ENCODE results near the gene RHD. TPM values are rescaled to one million over a fixed set of nuclear protein-coding genes. Genes with fewer than 3 reads are reported as not detected.
A peak's percentile ranks its signal among the peaks of the same experiment; 100 is the strongest.
"Not testable (repeated sequence)": the region's sequence is repeated elsewhere in the genome, so short reads cannot be mapped to it uniquely, and the experiment has no call there.

RHD gene
- total and polyA plus RNA-seq, 7 experiments from 2014 or later = 0.15 to 0.28 (median 0.27) TPM; not detected in 3

DNA sequence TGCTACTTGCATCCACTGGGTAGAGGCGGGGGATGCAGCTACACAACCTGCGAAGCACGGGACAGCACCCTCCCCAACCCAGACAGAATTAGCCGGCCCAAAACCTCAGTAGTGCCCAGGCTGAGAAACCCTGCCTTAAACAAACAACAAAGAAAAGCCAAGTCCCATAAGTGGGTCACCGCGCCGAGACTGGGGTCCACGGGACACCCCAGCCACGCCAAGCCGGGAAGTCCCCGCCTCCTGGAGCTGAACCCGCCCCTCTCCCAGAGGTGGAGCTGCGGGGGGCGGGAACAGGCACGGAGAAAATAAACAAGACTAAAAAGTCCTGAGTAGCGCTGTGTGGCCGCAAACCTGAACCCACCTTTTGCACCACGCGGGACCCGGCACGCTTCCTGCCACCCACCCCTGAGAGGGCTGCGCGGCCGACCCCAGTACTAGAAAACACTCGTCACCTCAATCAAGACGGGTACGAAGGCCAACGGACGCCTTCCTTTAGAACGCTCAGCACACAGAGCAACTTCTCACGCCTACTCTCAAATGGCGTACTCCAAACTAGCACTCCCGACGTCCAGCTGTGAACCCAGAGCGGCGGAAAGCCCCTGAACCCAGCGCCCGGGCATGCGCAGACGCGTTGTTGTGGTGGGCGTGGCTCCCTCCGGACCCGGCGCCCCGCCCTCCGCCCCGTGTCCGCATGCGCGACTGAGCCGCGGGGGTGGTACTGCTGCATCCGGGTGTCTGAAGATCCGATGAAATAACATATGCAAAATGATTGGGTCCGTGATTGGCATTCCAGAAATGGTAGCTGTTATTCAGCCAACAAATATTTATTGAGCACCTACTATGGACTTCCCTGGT is 4.8 kb upstream of the RHD start:
- H3K9me3 ChIP-seq (ENCODE audit: control insufficient read depth in 2 of 3, low read length in 3 of 3); H3K9me3 Mint-ChIP-seq; H3K36me3 ChIP-seq (ENCODE audit: control insufficient read depth in 2 of 3, insufficient read depth in 3 of 3, low read length in 3 of 3); CTCF ChIA-PET; H3K27me3 ChIP-seq (ENCODE audit: control insufficient read depth in 2 of 2, insufficient read depth in 2 of 2, low read length in 2 of 2); H3K4me1 ChIP-seq (ENCODE audit: control insufficient read depth in 2 of 2, insufficient read depth in 2 of 2, low read length in 2 of 2); H3K36me3 Mint-ChIP-seq: not testable (repeated sequence)
- Mint-ChIP-seq H3K4me3 (peak overlapping the region; percentile 78 to 93 (median 85)), H3K4me1 (peaks cover 0 to 33% (median 20%) of the 10 kb centered on the region in 7 donors), H3K27ac (peak overlapping the region; percentile 84 to 98 (median 91)), H3K27me3 (peaks cover 0 to 13% (median 0%) of the 10 kb centered on the region in 5 donors)
- POLR2A ChIA-PET = interaction anchor here (0.6 to 1.1 kb wide), 3 partner anchors 15 to 35 kb away, joined by 3 to 7 read pairs (median 4); partner anchors contain the start of genes RSRP1 and SYF2
- peak; percentile 81 to 96 (median 89) for DNase-seq
- intact Hi-C loops (cut with micrococcal nuclease) = loop anchor here (2.0 kb wide), 3 partner anchors 21 to 35 kb away; partner anchors contain the start of genes RSRP1 (in 1 of the 2) and SYF2 (in 1 of the 2)
- ATAC-seq = peak; percentile 91
- Histone ChIP-seq H3K27ac (ENCODE audit: low read depth, low read length) (peak overlapping the region; percentile 69), H3K4me3 (ENCODE audit: low read length) (peak overlapping the region; percentile 51)

DNA sequence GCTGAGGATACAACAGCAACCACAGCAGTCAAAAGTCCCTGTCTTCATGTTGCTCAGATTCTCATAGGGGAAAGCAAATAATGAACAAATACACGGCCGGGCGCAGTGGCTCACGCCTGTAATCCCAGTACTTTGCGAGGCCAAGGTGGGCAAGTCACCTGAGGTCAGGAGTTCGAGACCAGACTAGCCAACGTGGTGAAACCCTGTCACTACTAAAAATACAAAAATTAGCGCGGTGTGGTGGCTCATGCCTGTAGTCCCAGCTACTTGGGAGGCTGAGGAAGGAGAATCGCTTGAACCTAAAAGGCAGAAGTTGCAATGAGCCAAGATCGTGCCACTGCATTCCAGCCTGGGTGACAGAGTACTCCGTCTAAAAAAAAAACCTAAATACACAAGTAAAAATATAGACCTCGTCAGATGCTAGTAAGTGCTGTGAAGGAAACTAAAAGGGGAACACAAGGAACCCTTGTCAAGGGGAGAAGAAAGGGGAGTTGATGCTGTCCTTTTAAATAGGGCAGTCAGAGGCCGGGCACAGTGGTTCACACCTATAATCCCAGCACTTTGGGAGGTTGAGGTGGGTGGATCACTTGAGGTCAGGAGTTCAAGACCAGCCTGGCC is 4.1 kb upstream of the RHD start:
- intact Hi-C loops (cut with micrococcal nuclease) = loop anchor here (2.0 kb wide), 3 partner anchors 21 to 35 kb away; partner anchors contain the start of genes RSRP1 (in 1 of the 2) and SYF2 (in 1 of the 2)
- ATAC-seq; H3K36me3 ChIP-seq (ENCODE audit: control insufficient read depth in 2 of 3, insufficient read depth in 3 of 3, low read length in 3 of 3); H3K4me1 ChIP-seq (ENCODE audit: control insufficient read depth in 2 of 2, insufficient read depth in 2 of 2, low read length in 2 of 2); DNase-seq; H3K9me3 ChIP-seq (ENCODE audit: control insufficient read depth in 2 of 3, low read length in 3 of 3); CTCF ChIA-PET; H3K9me3 Mint-ChIP-seq; H3K27me3 ChIP-seq (ENCODE audit: control insufficient read depth in 2 of 2, insufficient read depth in 2 of 2, low read length in 2 of 2); H3K36me3 Mint-ChIP-seq; H3K27ac ChIP-seq (ENCODE audit: low read depth, low read length): not testable (repeated sequence)
- H3K4me3 Mint-ChIP-seq = peak overlapping the region; percentile 78 to 93 (median 85)
- peaks cover 0 to 26% (median 14%) of the 10 kb centered on the region in 7 donors for H3K4me1 Mint-ChIP-seq
- H3K4me3 ChIP-seq (ENCODE audit: low read length) = peak overlapping the region; percentile 51
- POLR2A ChIA-PET = interaction anchor here (0.6 to 1.1 kb wide), 4 partner anchors 16 to 52 kb away, joined by 3 to 7 read pairs (median 4); partner anchors contain the start of genes RSRP1 and SYF2
- peak overlapping the region; percentile 84 to 98 (median 91) for H3K27ac Mint-ChIP-seq
- peaks cover 0 to 13% (median 0%) of the 10 kb centered on the region in 5 donors for H3K27me3 Mint-ChIP-seq

GRCh38 chr1:25275648-25276047 is 3.3 kb downstream of the RHD start:
- H3K27me3 Mint-ChIP-seq; H3K4me1 ChIP-seq (ENCODE audit: control insufficient read depth in 2 of 2, insufficient read depth in 2 of 2, low read length in 2 of 2); H3K27ac Mint-ChIP-seq; H3K36me3 Mint-ChIP-seq; intact Hi-C loops (cut with micrococcal nuclease); H3K27me3 ChIP-seq (ENCODE audit: control insufficient read depth in 2 of 2, insufficient read depth in 2 of 2, low read length in 2 of 2); POLR2A ChIA-PET; H3K4me3 ChIP-seq (ENCODE audit: low read length); ATAC-seq; CTCF ChIA-PET; H3K9me3 ChIP-seq (ENCODE audit: control insufficient read depth in 2 of 3, low read length in 3 of 3); DNase-seq; H3K9me3 Mint-ChIP-seq; H3K36me3 ChIP-seq (ENCODE audit: control insufficient read depth in 2 of 3, insufficient read depth in 3 of 3, low read length in 3 of 3); H3K27ac ChIP-seq (ENCODE audit: low read depth, low read length); H3K4me1 Mint-ChIP-seq; H3K4me3 Mint-ChIP-seq: not testable (repeated sequence)

- H3K36me3 ChIP-seq (ENCODE audit: control insufficient read depth in 2 of 3, insufficient read depth in 3 of 3, low read length in 3 of 3); H3K4me3 Mint-ChIP-seq; H3K27ac ChIP-seq (ENCODE audit: low read depth, low read length); H3K27me3 Mint-ChIP-seq; DNase-seq; H3K9me3 Mint-ChIP-seq; H3K9me3 ChIP-seq (ENCODE audit: control insufficient read depth in 2 of 3, low read length in 3 of 3); H3K4me1 Mint-ChIP-seq; H3K4me1 ChIP-seq (ENCODE audit: control insufficient read depth in 2 of 2, insufficient read depth in 2 of 2, low read length in 2 of 2); H3K36me3 Mint-ChIP-seq; H3K27ac Mint-ChIP-seq; CTCF ChIA-PET; ATAC-seq; POLR2A ChIA-PET; H3K27me3 ChIP-seq (ENCODE audit: control insufficient read depth in 2 of 2, insufficient read depth in 2 of 2, low read length in 2 of 2); intact Hi-C loops (cut with micrococcal nuclease); H3K4me3 ChIP-seq (ENCODE audit: low read length): not testable (repeated sequence)
These were observed 5.0 kb downstream of the RHD start for GRCh38 chr1:25277295-25277694.

DNA sequence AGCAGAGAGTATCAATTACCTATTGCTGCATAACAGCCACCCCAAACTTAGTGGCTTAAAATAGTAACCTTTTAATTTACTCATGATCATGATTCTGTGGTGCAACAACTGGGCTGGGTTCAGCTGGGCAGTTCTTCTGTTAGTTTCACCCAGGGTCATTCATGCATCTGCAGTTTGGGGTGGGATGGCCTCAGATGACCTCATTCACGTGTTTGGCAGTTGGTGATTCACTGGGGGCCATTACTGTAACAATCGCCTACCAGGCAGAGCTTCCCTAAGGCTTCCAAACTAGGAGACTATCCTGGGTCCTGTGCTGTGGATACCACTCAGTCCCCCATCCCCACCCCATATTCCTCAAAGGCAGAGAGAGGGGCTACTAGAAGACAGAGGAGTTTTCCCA is 6.0 kb downstream of the RHD start:
- H3K36me3 Mint-ChIP-seq; H3K27ac ChIP-seq (ENCODE audit: low read depth, low read length); H3K27me3 ChIP-seq (ENCODE audit: control insufficient read depth in 2 of 2, insufficient read depth in 2 of 2, low read length in 2 of 2); H3K4me1 ChIP-seq (ENCODE audit: control insufficient read depth in 2 of 2, insufficient read depth in 2 of 2, low read length in 2 of 2); POLR2A ChIA-PET; H3K27ac Mint-ChIP-seq; ATAC-seq; H3K4me3 ChIP-seq (ENCODE audit: low read length); H3K9me3 ChIP-seq (ENCODE audit: control insufficient read depth in 2 of 3, low read length in 3 of 3); H3K9me3 Mint-ChIP-seq; intact Hi-C loops (cut with micrococcal nuclease); H3K36me3 ChIP-seq (ENCODE audit: control insufficient read depth in 2 of 3, insufficient read depth in 3 of 3, low read length in 3 of 3); H3K4me3 Mint-ChIP-seq; DNase-seq; H3K27me3 Mint-ChIP-seq; CTCF ChIA-PET; H3K4me1 Mint-ChIP-seq: not testable (repeated sequence)

DNA sequence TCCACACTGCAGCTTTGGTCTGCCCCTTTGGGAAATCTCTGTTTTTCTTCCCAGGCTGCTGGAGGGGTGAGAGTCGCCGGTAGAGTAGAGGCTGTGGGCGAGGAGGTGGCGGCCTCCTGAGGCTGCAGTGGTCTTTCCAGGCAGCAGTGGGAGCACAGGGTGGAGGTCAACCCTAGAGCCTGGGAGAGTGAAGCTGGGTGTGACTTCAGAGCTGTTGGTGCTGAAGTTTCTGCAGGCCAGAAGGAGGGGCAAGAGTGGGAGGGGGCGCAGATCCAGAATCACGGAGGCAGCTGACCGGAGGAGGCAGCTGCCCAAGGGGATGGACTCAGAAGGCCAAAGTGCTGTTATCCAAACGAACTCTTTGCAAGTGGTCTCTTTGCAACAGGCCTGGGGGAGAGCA is 6.5 kb downstream of the RHD start:
- intact Hi-C loops (cut with micrococcal nuclease); H3K9me3 Mint-ChIP-seq: not testable (repeated sequence)

More for the DNA sequence above, 6.5 kb downstream of the RHD start:
- ATAC-seq; DNase-seq; H3K4me3 ChIP-seq (ENCODE audit: low read length); H3K9me3 ChIP-seq (ENCODE audit: control insufficient read depth in 2 of 3, low read length in 3 of 3); CTCF ChIA-PET; H3K27ac ChIP-seq (ENCODE audit: low read depth, low read length); H3K27ac Mint-ChIP-seq; H3K36me3 ChIP-seq (ENCODE audit: control insufficient read depth in 2 of 3, insufficient read depth in 3 of 3, low read length in 3 of 3); H3K27me3 Mint-ChIP-seq; H3K4me3 Mint-ChIP-seq; POLR2A ChIA-PET; H3K4me1 Mint-ChIP-seq; H3K36me3 Mint-ChIP-seq; H3K27me3 ChIP-seq (ENCODE audit: control insufficient read depth in 2 of 2, insufficient read depth in 2 of 2, low read length in 2 of 2); H3K4me1 ChIP-seq (ENCODE audit: control insufficient read depth in 2 of 2, insufficient read depth in 2 of 2, low read length in 2 of 2): not testable (repeated sequence)

Data from naive thymus-derived CD4-positive, alpha-beta T cell (primary cell).